Measurements from ENCODE around the gene BAG1.

DNA sequence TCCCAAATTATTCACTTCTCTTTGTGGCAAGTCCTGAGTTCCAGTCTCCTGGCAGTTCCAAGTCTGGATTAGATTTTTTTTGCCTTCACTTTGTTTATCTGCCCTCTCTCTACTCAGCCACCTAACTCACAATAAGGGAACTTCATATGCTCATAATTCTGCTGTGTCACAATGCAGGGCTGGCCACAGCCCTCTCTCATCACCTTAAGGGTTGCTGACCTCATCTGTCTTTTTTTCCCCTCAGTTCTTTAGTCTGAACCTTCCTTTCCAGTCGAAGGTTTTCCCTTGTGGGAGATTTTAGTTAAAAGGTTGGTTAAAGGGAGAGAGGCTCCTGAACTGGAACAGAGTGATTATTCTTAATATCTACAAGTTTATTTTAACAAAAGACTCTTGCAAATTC lies 4.1 kb downstream of the BAG1 start:
- TF ChIP-seq, protein P1, sequence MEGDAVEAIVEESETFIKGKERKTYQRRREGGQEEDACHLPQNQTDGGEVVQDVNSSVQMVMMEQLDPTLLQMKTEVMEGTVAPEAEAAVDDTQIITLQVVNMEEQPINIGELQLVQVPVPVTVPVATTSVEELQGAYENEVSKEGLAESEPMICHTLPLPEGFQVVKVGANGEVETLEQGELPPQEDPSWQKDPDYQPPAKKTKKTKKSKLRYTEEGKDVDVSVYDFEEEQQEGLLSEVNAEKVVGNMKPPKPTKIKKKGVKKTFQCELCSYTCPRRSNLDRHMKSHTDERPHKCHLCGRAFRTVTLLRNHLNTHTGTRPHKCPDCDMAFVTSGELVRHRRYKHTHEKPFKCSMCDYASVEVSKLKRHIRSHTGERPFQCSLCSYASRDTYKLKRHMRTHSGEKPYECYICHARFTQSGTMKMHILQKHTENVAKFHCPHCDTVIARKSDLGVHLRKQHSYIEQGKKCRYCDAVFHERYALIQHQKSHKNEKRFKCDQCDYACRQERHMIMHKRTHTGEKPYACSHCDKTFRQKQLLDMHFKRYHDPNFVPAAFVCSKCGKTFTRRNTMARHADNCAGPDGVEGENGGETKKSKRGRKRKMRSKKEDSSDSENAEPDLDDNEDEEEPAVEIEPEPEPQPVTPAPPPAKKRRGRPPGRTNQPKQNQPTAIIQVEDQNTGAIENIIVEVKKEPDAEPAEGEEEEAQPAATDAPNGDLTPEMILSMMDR (IDR thresholded peaks at IDR 0.05): no peak
- TF ChIP-seq EP300 (IDR thresholded peaks at IDR 0.05): no peak
- no peak for TF ChIP-seq POLR2A (IDR thresholded peaks at IDR 0.05)
- TF ChIP-seq POLR2AphosphoS5 (IDR thresholded peaks at IDR 0.05): no peak
